Bronchial epithelial cell (primary cell): ENCODE measurements around the gene CEP104. TPM values are rescaled to one million over a fixed set of nuclear protein-coding genes. Genes with fewer than 3 reads are reported as not detected.
A peak's percentile ranks its signal among the peaks of the same experiment; 100 is the strongest.

Source experiments
- DNase-seq: peaks from one replicate; pipeline ENCODE4 v3.0.0-alpha.2; 2010; ENCODE audit warnings: low read depth
- FAIRE-seq: peaks from 2 replicates; lab custom pipeline; 2011; peaks lifted over from hg19 to GRCh38; lab: Jason Lieb, UNC
- H3K27me3 ChIP-seq: 2 replicates; pipeline ENCODE4 v1.5.1; 2011; ENCODE audit warnings: low read length; ENCODE audit not compliant: control insufficient read depth, insufficient read depth
- H3K36me3 ChIP-seq: 2 replicates; pipeline ENCODE4 v1.5.1; 2011; ENCODE audit warnings: low read length; ENCODE audit not compliant: control insufficient read depth, insufficient read depth
- H3K4me3 ChIP-seq: 2 replicates; pipeline ENCODE4 v1.5.1; 2011; ENCODE audit warnings: mild to moderate bottlenecking, low read depth, low read length, control low read depth
- CTCF ChIP-seq: IDR thresholded peaks from 2 replicates; pipeline ENCODE4 v1.5.1; 2011; ENCODE audit warnings: mild to moderate bottlenecking, moderate library complexity, low read length, control low read depth, inconsistent platforms; ENCODE audit not compliant: insufficient read depth, severe bottlenecking
- total RNA-seq: library from RNA; depleted of rRNA; stranded (reverse); fragments of >200 nt; gene quantifications from 2 replicates; pipeline ENCODE4 v1.2.1, GENCODE V29; 2014

Gene CEP104
- total RNA-seq, 1 donor from 2014 or later = 15.3 TPM

- Histone ChIP-seq H3K27me3 (no peaks in the 10 kb centered on the region), H3K4me3 (no peak overlapping the region), H3K36me3 (peaks cover 17% of the 10 kb centered on the region)
- TF ChIP-seq CTCF = no peak
- no peak for FAIRE-seq
- no peak for DNase-seq
Measured at GRCh38 chr1:3831689-3832088, 25.3 kb downstream of the CEP104 start.

- no peak for FAIRE-seq
- no peak for DNase-seq
- peaks cover 16% of the 10 kb centered on the region for H3K36me3 ChIP-seq
- no peak for TF ChIP-seq CTCF
- no peaks in the 10 kb centered on the region for H3K27me3 ChIP-seq
- no peak overlapping the region for H3K4me3 ChIP-seq
Measured at GRCh38 chr1:3828391-3828790, 28.6 kb downstream of the CEP104 start.

GRCh38 chr1:3827813-3828307 is 29.2 kb downstream of the CEP104 start:
- no peak for TF ChIP-seq CTCF
- Histone ChIP-seq H3K4me3 (no peak overlapping the region), H3K27me3 (no peaks in the 10 kb centered on the region), H3K36me3 (peaks cover 20% of the 10 kb centered on the region)
- DNase-seq (no peak), FAIRE-seq (no peak)

- no peak for TF ChIP-seq CTCF
- Histone ChIP-seq H3K27me3 (no peaks in the 10 kb centered on the region), H3K4me3 (no peak overlapping the region), H3K36me3 (peaks cover 20% of the 10 kb centered on the region)
- FAIRE-seq = peak; percentile 87
- DNase-seq = no peak
Measured at GRCh38 chr1:3825356-3825755, 31.7 kb downstream of the CEP104 start.

GRCh38 chr1:3824650-3825049 is 32.4 kb downstream of the CEP104 start:
- FAIRE-seq (no peak), DNase-seq (no peak)
- peaks cover 20% of the 10 kb centered on the region for H3K36me3 ChIP-seq
- H3K27me3 ChIP-seq = no peaks in the 10 kb centered on the region
- no peak overlapping the region for H3K4me3 ChIP-seq
- TF ChIP-seq CTCF = no peak

GRCh38 chr1:3822421-3822820 is 34.6 kb downstream of the CEP104 start:
- TF ChIP-seq CTCF = no peak
- Histone ChIP-seq H3K27me3 (no peaks in the 10 kb centered on the region), H3K36me3 (peaks cover 16% of the 10 kb centered on the region), H3K4me3 (no peak overlapping the region)
- no peak for FAIRE-seq
- DNase-seq = no peak
